HL-60/S4 treated with retinoic acid at 250 ng/mL for 4 days and 3 days (cell line): ENCODE results near the gene CTSV.
"Not testable (repeated sequence)": the region's sequence is repeated elsewhere in the genome, so short reads cannot be mapped to it uniquely, and the experiment has no call there.

ENCODE experiments used
- in situ Hi-C: fragments of 300-500 bp; cut with MboI; formaldehyde crosslinking; loops from 2 replicates; pipeline ENCODE4 v1.7.0; 2022; ENCODE audit warnings: low sequenced_read_pairs

Gene CTSV

GRCh38 chr9:97045300-97045699 is 6.4 kb upstream of the CTSV start:
- in situ Hi-C loops: no loop called here

GRCh38 chr9:97041898-97042297 is 3.0 kb upstream of the CTSV start:
- in situ Hi-C loops: no loop called here

GRCh38 chr9:97039514-97039860 is 545 bp upstream of the CTSV start:
- in situ Hi-C loops: no loop called here

GRCh38 chr9:97023505-97023904 is 15.4 kb downstream of the CTSV start:
- in situ Hi-C loops: not testable (repeated sequence)

- in situ Hi-C loops: not testable (repeated sequence)
Measured at GRCh38 chr9:97013151-97014132, 25.5 kb downstream of the CTSV start.

GRCh38 chr9:97012617-97013016 is 26.3 kb downstream of the CTSV start:
- in situ Hi-C loops: not testable (repeated sequence)

GRCh38 chr9:97002195-97002594 is 36.7 kb downstream of the CTSV start:
- in situ Hi-C loops: not testable (repeated sequence)

GRCh38 chr9:97001338-97001737 is 37.6 kb downstream of the CTSV start:
- in situ Hi-C loops: not testable (repeated sequence)

- in situ Hi-C loops: not testable (repeated sequence)
Measured at GRCh38 chr9:97000139-97000787, 38.7 kb downstream of the CTSV start.

- in situ Hi-C loops: not testable (repeated sequence)
Measured at GRCh38 chr9:96999733-97000132, 39.2 kb downstream of the CTSV start.

GRCh38 chr9:96997009-96997701 is 41.8 kb downstream of the CTSV start:
- in situ Hi-C loops: not testable (repeated sequence)

GRCh38 chr9:96994531-96995016 is 44.4 kb downstream of the CTSV start:
- in situ Hi-C loops: not testable (repeated sequence)

- in situ Hi-C loops: not testable (repeated sequence)
Measured at GRCh38 chr9:96992303-96992702, 46.6 kb downstream of the CTSV start.

- in situ Hi-C loops: not testable (repeated sequence)
Measured at GRCh38 chr9:96989747-96990318, 49.1 kb downstream of the CTSV start.

- in situ Hi-C loops: not testable (repeated sequence)
Measured at GRCh38 chr9:96984887-96985286, 54.1 kb downstream of the CTSV start.

- in situ Hi-C loops: not testable (repeated sequence)
Measured at GRCh38 chr9:96984139-96984538, 54.8 kb downstream of the CTSV start.

- in situ Hi-C loops: not testable (repeated sequence)
Measured at GRCh38 chr9:96983496-96984122, 55.3 kb downstream of the CTSV start.
